HEK293 (cell line): ENCODE results near the gene PPP1R1B.

ENCODE experiments used
- CTCF ChIA-PET: fragments of 350-600 bp; formaldehyde crosslinking; extraction: SDS; loops from one replicate; lab custom pipeline; 2021; ENCODE audit warnings: antibody characterized with exemption; lab: Yijun Ruan, JAX
- POLR2A ChIA-PET: fragments of 300-600 bp; formaldehyde crosslinking; extraction: SDS; loops from one replicate; lab custom pipeline; 2020; ENCODE audit warnings: antibody characterized with exemption, inconsistent platforms; lab: Yijun Ruan, JAX
- H3K27ac ChIP-seq: fragments of 200-500 bp; sonication (Bioruptor generic); 2 replicates; pipeline ENCODE4 v1.5.1; 2014; ENCODE audit warnings: low read depth, low read length, control low read depth, inconsistent platforms; ENCODE audit errors: extremely low read depth
- H3K36me3 ChIP-seq, 2 experiments: fragments of 200-500 bp in 1 of 2; sonication (Bioruptor generic) in 1 of 2; 1 replicate in 1 of 2; 2 replicates in 1 of 2; pipeline ENCODE4 v1.5.1; 2014 to 2017; ENCODE audit warnings: inconsistent platforms in 2 of 2, low read length in 2 of 2; ENCODE audit not compliant: control insufficient read depth in 2 of 2, insufficient read depth in 1 of 2
- H3K4me1 ChIP-seq: fragments of 200-500 bp; sonication (Bioruptor generic); 2 replicates; pipeline ENCODE4 v1.5.1; 2014; ENCODE audit warnings: mild to moderate bottlenecking, low read length, inconsistent platforms; ENCODE audit not compliant: control insufficient read depth, insufficient read depth
- H3K4me3 ChIP-seq: 2 replicates; pipeline ENCODE4 v1.5.1; 2011; ENCODE audit warnings: low read depth, mild to moderate bottlenecking, control low read depth, low read length, moderate library complexity
- H3K9me3 ChIP-seq: fragments of 200-500 bp; sonication (Bioruptor generic); 2 replicates; pipeline ENCODE4 v1.5.1; 2014; ENCODE audit warnings: low read depth, low read length, inconsistent platforms; ENCODE audit not compliant: control insufficient read depth, insufficient read depth
- FEZF1 ChIP-seq: fragments of 450-650 bp; formaldehyde crosslinking; IDR thresholded peaks from 2 replicates; pipeline ENCODE4 v1.5.1; 2016; ENCODE audit warnings: missing biosample characterization, missing genetic modification characterization
- GFI1B ChIP-seq: fragments of 450-650 bp; formaldehyde crosslinking; IDR thresholded peaks from 2 replicates; pipeline ENCODE4 v1.5.1; 2016; ENCODE audit warnings: missing biosample characterization, missing genetic modification characterization
- HOXA7 ChIP-seq: sonication (generic); formaldehyde crosslinking; IDR thresholded peaks from 2 replicates; pipeline ENCODE4 v1.8.1; 2022; ENCODE audit warnings: missing genetic modification reagents, borderline replicate concordance
- OSR2 ChIP-seq: fragments of 450-650 bp; formaldehyde crosslinking; IDR thresholded peaks from 2 replicates; pipeline ENCODE4 v1.5.1; 2016; ENCODE audit warnings: missing biosample characterization, missing genetic modification characterization
- PATZ1 ChIP-seq: fragments of 450-650 bp; formaldehyde crosslinking; IDR thresholded peaks from 2 replicates; pipeline ENCODE4 v1.5.1; 2016; ENCODE audit warnings: missing biosample characterization, missing genetic modification characterization
- SP7 ChIP-seq: fragments of 450-650 bp; formaldehyde crosslinking; IDR thresholded peaks from 2 replicates; pipeline ENCODE4 v1.5.1; 2016; ENCODE audit warnings: missing biosample characterization, missing genetic modification characterization
- ZBTB20 ChIP-seq: fragments of 450-650 bp; formaldehyde crosslinking; IDR thresholded peaks from 2 replicates; pipeline ENCODE4 v1.5.1; 2016; ENCODE audit warnings: missing biosample characterization, missing genetic modification characterization
- ZBTB48 ChIP-seq: fragments of 450-650 bp; formaldehyde crosslinking; IDR thresholded peaks from 2 replicates; pipeline ENCODE4 v1.5.1; 2016; ENCODE audit warnings: missing biosample characterization, missing genetic modification characterization
- ZBTB49 ChIP-seq: fragments of 450-650 bp; formaldehyde crosslinking; IDR thresholded peaks from 2 replicates; pipeline ENCODE4 v1.5.1; 2016; ENCODE audit warnings: missing biosample characterization, missing genetic modification characterization, low read depth
- ZBTB8A ChIP-seq: fragments of 450-650 bp; formaldehyde crosslinking; IDR thresholded peaks from 2 replicates; pipeline ENCODE4 v1.5.1; 2016; ENCODE audit warnings: missing biosample characterization, missing genetic modification characterization
- ZNF121 ChIP-seq: fragments of 450-650 bp; formaldehyde crosslinking; IDR thresholded peaks from 2 replicates; pipeline ENCODE4 v1.5.1; 2016; ENCODE audit warnings: missing biosample characterization, missing genetic modification characterization
- ZNF132 ChIP-seq: fragments of 450-650 bp; formaldehyde crosslinking; IDR thresholded peaks from 2 replicates; pipeline ENCODE4 v1.5.1; 2017; ENCODE audit warnings: missing biosample characterization, missing genetic modification characterization, borderline replicate concordance
- ZNF214 ChIP-seq: fragments of 450-650 bp; formaldehyde crosslinking; IDR thresholded peaks from 2 replicates; pipeline ENCODE4 v1.5.1; 2017; ENCODE audit warnings: missing biosample characterization, mild to moderate bottlenecking, missing genetic modification characterization, borderline replicate concordance
- ZNF221 ChIP-seq: fragments of 450-650 bp; formaldehyde crosslinking; IDR thresholded peaks from 2 replicates; pipeline ENCODE4 v1.5.1; 2017; ENCODE audit warnings: missing biosample characterization, missing genetic modification characterization, borderline replicate concordance
- ZNF23 ChIP-seq: fragments of 450-650 bp; formaldehyde crosslinking; IDR thresholded peaks from 2 replicates; pipeline ENCODE4 v1.5.1; 2016; ENCODE audit warnings: missing biosample characterization, missing genetic modification characterization, borderline replicate concordance
- ZNF292 ChIP-seq: fragments of 450-650 bp; formaldehyde crosslinking; IDR thresholded peaks from 2 replicates; pipeline ENCODE4 v1.5.1; 2016; ENCODE audit warnings: low read depth, missing biosample characterization, missing genetic modification characterization, borderline replicate concordance
- ZNF335 ChIP-seq: fragments of 450-650 bp; formaldehyde crosslinking; conservative IDR thresholded peaks from 2 replicates; pipeline ENCODE4 v1.5.1; 2016; ENCODE audit warnings: missing biosample characterization, missing genetic modification characterization
- ZNF341 ChIP-seq: fragments of 450-650 bp; formaldehyde crosslinking; IDR thresholded peaks from 2 replicates; pipeline ENCODE4; 2016; ENCODE audit warnings: low read depth, missing biosample characterization, missing genetic modification characterization
- ZNF366 ChIP-seq: fragments of 450-650 bp; formaldehyde crosslinking; conservative IDR thresholded peaks from 2 replicates; pipeline ENCODE4 v1.5.1; 2016; ENCODE audit warnings: missing biosample characterization, missing genetic modification characterization
- ZNF394 ChIP-seq: fragments of 450-650 bp; formaldehyde crosslinking; IDR thresholded peaks from 2 replicates; pipeline ENCODE4 v1.5.1; 2016; ENCODE audit warnings: missing biosample characterization, missing genetic modification characterization, mild to moderate bottlenecking, moderate library complexity, borderline replicate concordance
- ZNF398 ChIP-seq: fragments of 450-650 bp; formaldehyde crosslinking; IDR thresholded peaks from 2 replicates; pipeline ENCODE4 v1.5.1; 2017; ENCODE audit warnings: missing biosample characterization, missing genetic modification characterization
- ZNF449 ChIP-seq: fragments of 450-650 bp; formaldehyde crosslinking; IDR thresholded peaks from 2 replicates; pipeline ENCODE4 v1.5.1; 2017; ENCODE audit warnings: missing biosample characterization, mild to moderate bottlenecking, missing genetic modification characterization, moderate library complexity
- ZNF544 ChIP-seq: fragments of 450-650 bp; formaldehyde crosslinking; IDR thresholded peaks from 2 replicates; pipeline ENCODE4 v1.5.0; 2017; ENCODE audit warnings: missing biosample characterization, missing genetic modification characterization
- ZNF561 ChIP-seq: fragments of 450-650 bp; IDR thresholded peaks from 2 replicates; pipeline ENCODE4 v1.5.1; 2018; ENCODE audit warnings: missing biosample characterization, missing genetic modification characterization, borderline replicate concordance
- ZNF692 ChIP-seq: fragments of 450-650 bp; formaldehyde crosslinking; IDR thresholded peaks from 2 replicates; pipeline ENCODE4 v1.5.1; 2016; ENCODE audit warnings: missing biosample characterization, missing genetic modification characterization
- ZNF837 ChIP-seq: fragments of 450-650 bp; formaldehyde crosslinking; IDR thresholded peaks from 2 replicates; pipeline ENCODE4 v1.5.1; 2016; ENCODE audit warnings: missing biosample characterization, missing genetic modification characterization
- ZXDB ChIP-seq: fragments of 450-650 bp; formaldehyde crosslinking; IDR thresholded peaks from 2 replicates; pipeline ENCODE4 v1.5.1; 2016; ENCODE audit warnings: missing biosample characterization, missing genetic modification characterization

PPP1R1B gene

GRCh38 chr17:39599004-39599664 is 27.6 kb upstream of the PPP1R1B start:
- Histone ChIP-seq H3K4me1 (peaks cover 4% of the 10 kb centered on the region; the same call in 1 of the 2 replicates), H3K27ac (no peak overlapping the region), H3K36me3 (no peaks in the 10 kb centered on the region), H3K4me3 (no peak overlapping the region), H3K9me3 (no peaks in the 10 kb centered on the region)
- ChIA-PET POLR2A (no interaction called here), CTCF (interaction anchor here (0.6 to 2.1 kb wide), 7 partner anchors 22 to 361 kb away, joined by 3 to 11 read pairs (median 6); no protein-coding TSS in a partner anchor)
- TF ChIP-seq ZXDB (tag by site-specific recombination) = no peak
- peak; percentile 30; the same call in 1 of the 2 replicates for TF ChIP-seq ZBTB8A
- TF ChIP-seq ZNF132 (tag by site-specific recombination) = no peak
- TF ChIP-seq ZBTB20 = peak; percentile 93
- 0 out of 2 replicates have a peak, but pooled peaks have one; percentile 10 for TF ChIP-seq ZNF341 (tag by site-specific recombination)
- 0 out of 2 replicates have a peak, but pooled peaks have one; percentile 12 for TF ChIP-seq ZNF366 (tag by site-specific recombination)
- no peak for TF ChIP-seq ZNF292
- TF ChIP-seq ZNF561 (tag by site-specific recombination) = peak; percentile 84; the same call in 1 of the 2 replicates
- no peak for TF ChIP-seq ZNF692
- no peak for TF ChIP-seq PATZ1 (tag by site-specific recombination)
- no peak for TF ChIP-seq ZNF23 (tag by site-specific recombination)
- TF ChIP-seq ZNF221 (tag by site-specific recombination) = no peak
- TF ChIP-seq ZNF394 (tag by site-specific recombination) = peak; percentile 29; the same call in 1 of the 2 replicates
- no peak for TF ChIP-seq OSR2 (tag by site-specific recombination)
- TF ChIP-seq ZNF121 (tag by site-specific recombination) = no peak
- TF ChIP-seq ZNF837 (tag by site-specific recombination) = peak; percentile 31; the same call in 1 of the 2 replicates
- TF ChIP-seq HOXA7 (CRISPR knock-in tag) = no peak
- 0 out of 2 replicates have a peak, but pooled peaks have one; percentile 17 for TF ChIP-seq SP7 (tag by site-specific recombination)
- TF ChIP-seq ZBTB48 (tag by site-specific recombination) = 0 out of 2 replicates have a peak, but pooled peaks have one; percentile 18
- no peak for TF ChIP-seq FEZF1 (tag by site-specific recombination)
- TF ChIP-seq ZNF449 (tag by site-specific recombination) = peak; percentile 47; the same call in 1 of the 2 replicates
- TF ChIP-seq ZNF544 (tag by site-specific recombination) = no peak
- peak; percentile 55; the same call in 1 of the 2 replicates for TF ChIP-seq ZNF398
- TF ChIP-seq GFI1B (tag by site-specific recombination) = no peak
- TF ChIP-seq ZNF214 = no peak
- peak; percentile 49; the same call in 1 of the 2 replicates for TF ChIP-seq ZNF335 (tag by site-specific recombination)
- no peak for TF ChIP-seq ZBTB49 (tag by site-specific recombination)
